HEK293 (cell line): ENCODE measurements around the gene PRKAG2.

Experiments
- AEBP2 ChIP-seq: fragments of 450-650 bp; formaldehyde crosslinking; IDR thresholded peaks from 2 replicates; pipeline ENCODE4 v1.5.1; 2016; ENCODE audit warnings: missing biosample characterization, missing genetic modification characterization, borderline replicate concordance
- GFI1B ChIP-seq: fragments of 450-650 bp; formaldehyde crosslinking; IDR thresholded peaks from 2 replicates; pipeline ENCODE4 v1.5.1; 2016; ENCODE audit warnings: missing biosample characterization, missing genetic modification characterization
- GLIS1 ChIP-seq: fragments of 450-650 bp; formaldehyde crosslinking; IDR thresholded peaks from 2 replicates; pipeline ENCODE4 v1.5.1; 2016; ENCODE audit warnings: missing biosample characterization, missing genetic modification characterization
- GLIS2 ChIP-seq: fragments of 450-650 bp; formaldehyde crosslinking; IDR thresholded peaks from 2 replicates; pipeline ENCODE4 v1.5.1; 2016; ENCODE audit warnings: missing biosample characterization, missing genetic modification characterization
- IKZF3 ChIP-seq: fragments of 450-650 bp; IDR thresholded peaks from 2 replicates; pipeline ENCODE4 v1.5.0; 2018; ENCODE audit warnings: missing biosample characterization, mild to moderate bottlenecking, missing genetic modification characterization, moderate library complexity
- MZF1 ChIP-seq: fragments of 450-650 bp; formaldehyde crosslinking; IDR thresholded peaks from 2 replicates; pipeline ENCODE4 v1.5.1; 2017; ENCODE audit warnings: missing biosample characterization, missing genetic modification characterization, borderline replicate concordance
- PRDM4 ChIP-seq: fragments of 450-650 bp; formaldehyde crosslinking; IDR thresholded peaks from 2 replicates; pipeline ENCODE4 v1.5.1; 2017; ENCODE audit warnings: missing biosample characterization, missing genetic modification characterization
- PRDM6 ChIP-seq: fragments of 450-650 bp; formaldehyde crosslinking; IDR thresholded peaks from 2 replicates; pipeline ENCODE4 v1.5.1; 2017; ENCODE audit warnings: missing biosample characterization, missing genetic modification characterization
- SETDB1 ChIP-seq: IDR thresholded peaks from one replicate; pipeline ENCODE4 v1.6.1; 2017; ENCODE audit warnings: mild to moderate bottlenecking, low read length, moderate library complexity, mixed read lengths; ENCODE audit not compliant: insufficient read length
- SP3 ChIP-seq: fragments of 450-650 bp; formaldehyde crosslinking; IDR thresholded peaks from 2 replicates; pipeline ENCODE4 v1.5.1; 2016; ENCODE audit warnings: missing biosample characterization, missing genetic modification characterization
- ZBTB7A ChIP-seq: fragments of 450-650 bp; formaldehyde crosslinking; IDR thresholded peaks from 2 replicates; pipeline ENCODE4 v1.5.1; 2016; ENCODE audit warnings: low read depth, missing biosample characterization, missing genetic modification characterization
- ZFP41 ChIP-seq: fragments of 450-650 bp; formaldehyde crosslinking; IDR thresholded peaks from 2 replicates; pipeline ENCODE4 v1.5.1; 2016; ENCODE audit warnings: missing biosample characterization, missing genetic modification characterization, borderline replicate concordance
- ZNF16 ChIP-seq: fragments of 450-650 bp; formaldehyde crosslinking; IDR thresholded peaks from 2 replicates; pipeline ENCODE4 v1.5.1; 2016; ENCODE audit warnings: low read depth, missing biosample characterization, missing genetic modification characterization
- ZNF19 ChIP-seq: fragments of 450-650 bp; formaldehyde crosslinking; IDR thresholded peaks from 2 replicates; pipeline ENCODE4; 2016; ENCODE audit warnings: missing biosample characterization, missing genetic modification characterization, low read depth
- ZNF37A ChIP-seq: fragments of 450-650 bp; IDR thresholded peaks from 2 replicates; pipeline ENCODE4 v1.5.1; 2018; ENCODE audit warnings: missing biosample characterization, missing genetic modification characterization
- ZNF518A ChIP-seq: fragments of 450-650 bp; formaldehyde crosslinking; conservative IDR thresholded peaks from 2 replicates; pipeline ENCODE4 v1.5.1; 2016; ENCODE audit warnings: low read depth, missing biosample characterization, missing genetic modification characterization
- ZNF555 ChIP-seq: fragments of 450-650 bp; formaldehyde crosslinking; conservative IDR thresholded peaks from 2 replicates; pipeline ENCODE4 v1.5.1; 2017; ENCODE audit warnings: missing biosample characterization, mild to moderate bottlenecking, missing genetic modification characterization, inconsistent platforms
- ZNF558 ChIP-seq: fragments of 450-650 bp; formaldehyde crosslinking; IDR thresholded peaks from 2 replicates; pipeline ENCODE4 v1.5.1; 2016; ENCODE audit warnings: missing biosample characterization, missing genetic modification characterization
- ZNF561 ChIP-seq: fragments of 450-650 bp; IDR thresholded peaks from 2 replicates; pipeline ENCODE4 v1.5.1; 2018; ENCODE audit warnings: missing biosample characterization, missing genetic modification characterization, borderline replicate concordance
- ZNF596 ChIP-seq: fragments of 450-650 bp; IDR thresholded peaks from 2 replicates; pipeline ENCODE4 v1.5.0; 2018; ENCODE audit warnings: missing biosample characterization, mild to moderate bottlenecking, missing genetic modification characterization, moderate library complexity
- ZNF654 ChIP-seq: fragments of 450-650 bp; formaldehyde crosslinking; IDR thresholded peaks from 2 replicates; pipeline ENCODE4 v1.5.1; 2016; ENCODE audit warnings: low read depth, missing biosample characterization, missing genetic modification characterization
- ZNF658 ChIP-seq: fragments of 450-650 bp; formaldehyde crosslinking; IDR thresholded peaks from 2 replicates; pipeline ENCODE4; 2016; ENCODE audit warnings: missing biosample characterization, missing genetic modification characterization
- ZNF837 ChIP-seq: fragments of 450-650 bp; formaldehyde crosslinking; IDR thresholded peaks from 2 replicates; pipeline ENCODE4 v1.5.1; 2016; ENCODE audit warnings: missing biosample characterization, missing genetic modification characterization
- ZNF843 ChIP-seq: fragments of 450-650 bp; formaldehyde crosslinking; IDR thresholded peaks from 2 replicates; pipeline ENCODE4 v1.5.1; 2016; ENCODE audit warnings: missing biosample characterization, missing genetic modification characterization
- TF ChIP-seq, protein P1 (sequence below): fragments of 450-650 bp; formaldehyde crosslinking; IDR thresholded peaks from 2 replicates; pipeline ENCODE4 v1.5.1; 2016; ENCODE audit warnings: missing biosample characterization, missing genetic modification characterization, low read depth
- TF ChIP-seq, protein P2 (sequence below): fragments of 450-650 bp; formaldehyde crosslinking; IDR thresholded peaks from 2 replicates; pipeline ENCODE4 v1.5.1; 2017; ENCODE audit warnings: missing biosample characterization, missing genetic modification characterization

PRKAG2 gene

GRCh38 chr7:151736403-151736909 is 140.5 kb downstream of the PRKAG2 start (continued):
- TF ChIP-seq ZNF518A (tag by site-specific recombination) (no peak), GFI1B (tag by site-specific recombination) (no peak), ZNF837 (tag by site-specific recombination) (no peak), PRDM6 (tag by site-specific recombination) (0 out of 2 replicates have a peak, but pooled peaks have one; percentile 37), SP3 (no peak), ZNF658 (tag by site-specific recombination) (no peak), AEBP2 (tag by site-specific recombination) (no peak), ZNF654 (no peak), ZNF19 (tag by site-specific recombination) (no peak), SETDB1 (peak; percentile 4), GLIS1 (tag by site-specific recombination) (peak; percentile 89), ZNF37A (tag by site-specific recombination) (no peak), IKZF3 (tag by site-specific recombination) (peak; percentile 86), ZBTB7A (tag by site-specific recombination) (no peak), ZNF16 (no peak), MZF1 (peak; percentile 39; the same call in 1 of the 2 replicates), ZFP41 (tag by site-specific recombination) (no peak), ZNF555 (tag by site-specific recombination) (no peak), ZNF843 (tag by site-specific recombination) (0 out of 2 replicates have a peak, but pooled peaks have one; percentile 27), PRDM4 (tag by site-specific recombination) (no peak), ZNF561 (tag by site-specific recombination) (peak; percentile 50; the same call in 1 of the 2 replicates), ZNF558 (tag by site-specific recombination) (peak; percentile 76), GLIS2 (tag by site-specific recombination) (peak; percentile 45; the same call in 1 of the 2 replicates), ZNF596 (tag by site-specific recombination) (no peak)
- TF ChIP-seq, protein P1, sequence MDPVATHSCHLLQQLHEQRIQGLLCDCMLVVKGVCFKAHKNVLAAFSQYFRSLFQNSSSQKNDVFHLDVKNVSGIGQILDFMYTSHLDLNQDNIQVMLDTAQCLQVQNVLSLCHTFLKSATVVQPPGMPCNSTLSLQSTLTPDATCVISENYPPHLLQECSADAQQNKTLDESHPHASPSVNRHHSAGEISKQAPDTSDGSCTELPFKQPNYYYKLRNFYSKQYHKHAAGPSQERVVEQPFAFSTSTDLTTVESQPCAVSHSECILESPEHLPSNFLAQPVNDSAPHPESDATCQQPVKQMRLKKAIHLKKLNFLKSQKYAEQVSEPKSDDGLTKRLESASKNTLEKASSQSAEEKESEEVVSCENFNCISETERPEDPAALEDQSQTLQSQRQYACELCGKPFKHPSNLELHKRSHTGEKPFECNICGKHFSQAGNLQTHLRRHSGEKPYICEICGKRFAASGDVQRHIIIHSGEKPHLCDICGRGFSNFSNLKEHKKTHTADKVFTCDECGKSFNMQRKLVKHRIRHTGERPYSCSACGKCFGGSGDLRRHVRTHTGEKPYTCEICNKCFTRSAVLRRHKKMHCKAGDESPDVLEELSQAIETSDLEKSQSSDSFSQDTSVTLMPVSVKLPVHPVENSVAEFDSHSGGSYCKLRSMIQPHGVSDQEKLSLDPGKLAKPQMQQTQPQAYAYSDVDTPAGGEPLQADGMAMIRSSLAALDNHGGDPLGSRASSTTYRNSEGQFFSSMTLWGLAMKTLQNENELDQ (tag by site-specific recombination), result no peak
- TF ChIP-seq, protein P2, sequence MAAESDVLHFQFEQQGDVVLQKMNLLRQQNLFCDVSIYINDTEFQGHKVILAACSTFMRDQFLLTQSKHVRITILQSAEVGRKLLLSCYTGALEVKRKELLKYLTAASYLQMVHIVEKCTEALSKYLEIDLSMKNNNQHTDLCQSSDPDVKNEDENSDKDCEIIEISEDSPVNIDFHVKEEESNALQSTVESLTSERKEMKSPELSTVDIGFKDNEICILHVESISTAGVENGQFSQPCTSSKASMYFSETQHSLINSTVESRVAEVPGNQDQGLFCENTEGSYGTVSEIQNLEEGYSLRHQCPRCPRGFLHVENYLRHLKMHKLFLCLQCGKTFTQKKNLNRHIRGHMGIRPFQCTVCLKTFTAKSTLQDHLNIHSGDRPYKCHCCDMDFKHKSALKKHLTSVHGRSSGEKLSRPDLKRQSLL (tag by site-specific recombination), result no peak
